NCI-H2107 (cell line): Measurements from ENCODE around the gene TRRAP.
"Not testable (repeated sequence)": the region's sequence is repeated elsewhere in the genome, so short reads cannot be mapped to it uniquely, and the experiment has no call there.

ENCODE experiments used
- DNase-seq: peaks from one replicate; lab custom pipeline; 2025; lab: John Stamatoyannopoulos, UW

TRRAP gene

DNA sequence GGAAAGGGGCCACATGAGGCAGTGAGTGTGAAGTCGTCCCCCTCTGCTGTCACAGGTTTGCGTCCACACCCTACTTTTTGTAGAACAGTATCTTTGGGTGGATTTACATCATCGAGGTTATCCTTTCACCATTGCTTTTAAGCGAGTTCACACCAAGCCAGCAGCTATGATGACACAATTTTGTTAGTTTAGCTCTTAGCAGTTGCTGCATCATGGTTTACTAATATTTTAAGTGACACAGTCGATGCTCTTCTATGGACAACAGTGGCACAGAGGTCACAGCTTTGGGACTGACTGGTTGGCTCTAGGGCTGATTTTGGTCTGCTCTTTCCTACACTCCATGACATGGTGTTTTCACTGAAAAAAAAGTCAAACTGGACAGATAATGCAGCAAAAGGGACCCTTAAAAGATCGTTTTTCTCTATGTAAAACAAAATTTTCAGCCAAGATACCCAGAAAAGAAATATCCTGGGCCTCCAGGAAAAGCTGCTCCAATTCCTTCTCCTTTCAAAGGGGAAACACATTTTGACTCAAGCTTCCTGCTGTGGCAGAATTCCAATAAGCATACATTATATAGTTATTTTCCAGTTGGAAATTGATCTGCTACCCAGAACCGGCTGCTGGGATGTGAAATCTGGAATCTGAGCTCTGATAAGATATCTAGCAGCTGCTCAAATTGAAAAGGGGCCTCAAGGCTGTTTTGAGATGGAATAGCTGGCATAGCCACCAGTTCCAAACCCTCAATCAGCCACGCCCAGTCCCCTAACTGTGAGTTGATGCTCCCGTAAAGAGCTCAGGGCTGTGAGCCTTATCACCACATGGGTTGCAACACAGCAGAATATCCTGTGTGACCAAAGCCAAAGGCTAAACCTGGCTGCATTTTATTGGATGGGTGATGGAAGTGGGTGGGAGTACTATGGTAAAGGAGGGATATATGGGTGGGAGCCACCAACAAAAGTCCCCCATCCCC, 151.4 kb downstream of the TRRAP start:
- no peak for DNase-seq

DNA sequence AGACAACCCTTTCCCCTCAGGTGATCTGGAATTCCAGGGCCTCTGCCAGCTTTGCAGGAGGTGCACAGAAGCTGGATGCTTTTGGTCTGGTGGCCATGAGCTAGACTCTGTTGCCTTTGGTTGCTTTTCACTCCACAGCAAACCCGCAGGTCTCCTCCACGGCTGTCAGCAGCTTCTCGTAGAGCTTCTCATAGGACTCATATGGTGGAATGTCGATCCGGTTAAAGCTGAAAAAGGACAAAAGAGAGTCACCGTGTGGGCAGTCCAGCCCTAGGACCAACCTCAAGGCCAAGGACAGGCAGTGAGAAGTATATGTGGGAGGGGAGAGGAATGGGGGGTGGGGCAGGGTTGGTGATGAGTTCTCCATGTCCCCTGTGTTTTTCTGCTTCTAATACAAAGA, 152.1 kb downstream of the TRRAP start:
- no peak for DNase-seq

DNA sequence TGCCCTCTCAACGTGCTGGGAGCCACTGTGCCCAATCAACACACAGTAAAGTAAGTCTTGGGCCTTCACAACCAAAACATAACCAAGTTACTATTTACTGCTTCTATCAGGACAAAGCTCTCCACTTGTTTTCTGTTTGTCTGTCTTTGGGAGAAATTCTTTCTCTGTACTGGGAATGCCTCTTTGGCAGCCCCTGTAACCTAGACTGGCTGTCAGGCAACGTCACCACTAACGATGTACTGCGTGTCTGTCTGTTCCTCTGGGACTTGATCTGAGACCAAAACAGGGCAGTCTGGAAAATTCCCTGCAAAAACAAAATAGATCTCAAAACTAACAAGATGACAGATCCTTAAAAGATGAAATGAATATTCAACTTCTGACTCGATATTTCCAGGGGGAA, 152.6 kb downstream of the TRRAP start:
- no peak for DNase-seq

DNA sequence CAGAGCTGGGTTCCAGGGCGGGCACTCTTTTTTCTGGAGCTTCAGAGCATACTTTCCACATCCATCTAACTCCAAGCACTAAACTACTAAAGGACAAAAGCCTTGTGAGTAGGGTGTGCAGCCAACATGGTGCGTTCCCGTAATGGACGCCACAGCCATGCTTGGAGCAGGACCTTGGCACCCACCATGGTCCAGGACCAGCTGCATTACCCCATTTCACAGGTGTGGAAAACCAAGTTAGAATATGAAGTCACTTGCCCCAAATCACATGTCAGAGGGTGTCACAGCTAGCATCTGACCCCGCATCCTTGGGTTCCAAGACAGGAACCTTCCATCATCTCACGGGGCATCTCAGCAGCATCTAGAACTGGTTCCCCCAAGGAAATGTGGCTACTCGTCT, 153.2 kb downstream of the TRRAP start:
- no peak for DNase-seq

DNA sequence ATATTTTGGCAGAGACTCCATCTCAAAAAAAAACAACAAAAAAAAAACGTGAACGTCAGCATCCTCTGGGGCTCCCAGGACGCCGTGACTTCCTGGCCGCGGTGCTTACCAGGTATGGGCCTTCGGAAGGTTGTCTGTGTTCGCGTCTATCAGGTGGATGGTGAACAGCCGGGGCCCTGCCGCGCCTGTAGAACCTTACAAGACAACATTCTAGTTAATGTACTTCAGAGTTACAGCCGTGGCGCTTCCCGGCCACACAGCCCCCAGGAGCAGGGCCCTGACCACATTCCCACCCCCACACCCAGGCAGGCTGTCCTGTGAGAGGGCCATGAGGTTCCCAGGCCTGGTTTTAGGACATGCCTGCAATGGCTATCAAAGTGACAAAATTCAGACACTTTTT, 154.6 kb downstream of the TRRAP start:
- DNase-seq = no peak

DNA sequence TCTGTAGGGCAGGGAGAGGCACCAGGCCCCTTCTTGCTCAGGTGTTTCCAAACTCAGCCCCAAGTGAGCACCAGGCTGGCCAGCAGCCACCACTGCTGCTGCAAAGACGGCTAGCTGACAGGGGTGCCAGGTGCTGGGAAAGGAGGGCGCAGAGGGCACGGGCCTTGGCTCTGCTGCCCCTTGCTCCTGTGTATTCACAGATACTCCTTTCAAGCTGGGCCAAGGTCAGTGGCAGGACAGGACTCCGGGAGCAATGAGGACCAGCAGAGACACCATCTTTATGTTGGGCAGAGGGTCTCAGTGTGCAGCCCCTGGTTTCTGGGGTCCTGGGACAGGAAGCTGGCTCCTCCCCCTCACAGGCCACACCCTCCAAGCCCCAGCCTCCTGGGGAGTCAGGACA, 155.4 kb downstream of the TRRAP start:
- no peak for DNase-seq

DNA sequence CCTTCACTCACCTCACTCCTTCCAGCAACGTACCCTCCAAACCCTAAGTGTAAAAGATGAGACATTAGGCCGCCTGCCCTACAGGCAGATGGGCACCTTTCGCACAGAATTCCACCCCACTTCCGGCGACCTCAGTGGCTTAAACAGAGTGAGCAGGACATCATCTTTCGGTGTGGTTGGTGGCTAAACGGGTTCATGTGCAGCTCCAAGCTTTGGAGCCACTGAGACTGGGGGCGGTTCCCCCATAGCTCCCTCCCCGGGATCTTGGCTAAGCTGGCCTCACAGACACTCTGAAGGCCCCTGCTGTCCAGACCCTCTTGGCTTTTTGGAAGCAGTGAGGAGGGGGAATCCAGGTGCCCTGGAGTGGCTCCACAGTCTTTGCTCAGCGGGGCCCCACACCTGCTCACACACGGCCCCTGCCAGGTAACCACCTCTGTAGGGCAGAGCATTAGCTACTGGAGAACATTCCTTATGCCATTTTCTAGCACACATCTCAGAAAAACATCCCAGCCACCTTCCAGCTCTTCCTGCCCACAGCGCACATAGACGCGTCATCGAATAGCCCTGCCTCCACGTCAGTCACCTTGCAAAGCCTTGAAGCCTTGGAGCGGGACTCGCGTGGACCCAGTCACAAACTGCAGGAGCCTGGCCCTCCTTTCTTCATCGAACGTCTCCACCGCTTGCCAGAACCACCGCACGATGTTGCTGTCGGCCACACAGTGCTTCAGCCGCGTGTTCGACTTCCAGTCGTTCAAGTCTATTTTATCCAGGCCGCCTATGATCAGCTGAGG, 156.8 kb downstream of the TRRAP start:
- DNase-seq = no peak

DNA sequence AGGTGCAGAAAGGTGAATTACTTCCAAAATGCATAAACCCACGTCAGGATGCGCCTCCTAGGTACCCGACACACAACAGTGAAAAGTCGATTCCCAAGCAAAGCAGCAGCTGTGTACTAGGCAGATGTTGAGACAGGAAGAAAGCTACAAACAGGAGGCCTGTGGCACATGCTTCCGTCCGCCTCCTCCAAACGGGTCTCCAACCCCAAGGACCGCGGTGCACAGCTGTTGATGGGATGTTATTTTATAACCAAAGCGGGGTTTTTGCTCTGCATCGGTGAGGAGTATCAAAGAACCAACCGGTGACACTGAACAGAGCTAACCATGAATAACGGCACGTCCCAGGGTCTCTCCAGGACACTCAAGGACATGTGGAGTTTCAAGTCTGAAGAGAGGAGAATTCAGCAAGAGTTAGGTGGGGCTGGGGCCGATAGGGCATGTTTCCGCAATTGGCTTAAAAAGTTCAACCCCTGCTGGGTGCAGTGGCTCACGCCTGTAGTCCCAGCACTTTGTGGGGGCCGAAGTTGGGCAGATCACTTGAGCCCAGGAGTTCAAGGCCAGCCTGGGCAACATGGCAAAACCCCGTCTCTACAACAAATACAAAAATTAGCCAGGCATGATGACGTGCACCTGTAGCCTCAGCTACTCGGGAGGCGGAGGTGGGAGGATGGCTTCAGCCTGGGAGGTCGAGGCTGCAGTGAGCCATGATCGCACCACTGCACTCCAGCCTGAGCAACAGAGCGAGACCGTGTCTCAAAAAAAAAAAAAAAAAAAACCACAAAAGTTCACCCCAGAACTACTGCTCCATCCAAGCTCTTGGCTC, 157.6 kb downstream of the TRRAP start:
- no peak for DNase-seq

DNA sequence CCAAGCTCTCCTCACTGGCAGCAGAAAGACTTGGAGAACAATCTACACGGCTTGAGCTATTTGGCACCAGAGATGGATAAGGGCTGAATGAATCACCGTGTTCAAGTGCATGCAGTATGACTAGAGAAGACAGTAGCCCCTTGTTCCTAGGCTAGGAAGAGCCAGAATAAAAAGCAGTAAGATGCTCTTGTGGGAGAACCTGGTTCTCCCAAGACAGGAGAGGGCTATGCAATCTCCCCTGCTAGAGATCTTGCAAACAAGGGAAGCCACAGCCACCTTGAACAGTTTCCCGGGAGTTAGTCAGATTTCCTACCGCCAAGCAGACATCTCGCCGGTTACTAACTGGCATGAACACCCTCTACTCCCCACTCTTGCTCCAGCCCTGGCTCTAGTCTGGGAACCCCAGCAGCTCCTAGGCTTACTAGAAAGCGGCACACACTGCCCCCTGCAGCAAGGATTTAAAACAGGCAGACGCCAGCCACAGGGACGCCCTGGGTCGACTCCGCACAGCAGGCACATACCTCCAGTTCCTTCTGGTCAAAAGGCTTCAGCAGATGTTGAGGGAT, 158.3 kb downstream of the TRRAP start:
- DNase-seq = no peak

DNA sequence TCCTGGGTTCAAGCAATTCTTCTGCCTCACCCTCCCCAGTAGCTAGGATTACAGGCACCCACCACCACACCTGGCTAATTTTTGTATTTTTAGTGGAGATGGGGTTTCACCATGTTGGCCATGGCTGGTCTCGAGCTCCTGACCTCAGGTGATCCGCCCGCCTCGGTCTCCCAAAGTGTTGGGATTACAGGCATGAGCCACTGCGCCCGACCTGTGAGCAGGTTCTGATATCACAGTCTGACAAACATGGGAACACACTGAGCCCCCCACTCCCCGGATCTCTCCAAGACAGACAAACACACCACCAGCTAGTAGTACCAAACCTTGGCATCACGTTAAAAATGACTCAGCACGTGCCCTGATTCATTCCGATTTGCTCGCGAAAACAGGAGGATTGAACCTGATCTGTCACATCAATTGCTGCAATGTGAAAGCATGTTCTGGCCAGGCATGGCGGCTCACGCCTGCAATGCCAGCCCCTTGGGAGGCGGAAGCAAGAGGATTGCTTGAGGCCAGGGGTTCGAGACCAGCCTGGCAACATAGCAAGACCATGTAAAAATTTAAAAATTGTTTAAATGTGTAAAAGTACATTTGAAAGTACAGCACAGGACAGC, 159.1 kb downstream of the TRRAP start:
- DNase-seq = no peak

DNA sequence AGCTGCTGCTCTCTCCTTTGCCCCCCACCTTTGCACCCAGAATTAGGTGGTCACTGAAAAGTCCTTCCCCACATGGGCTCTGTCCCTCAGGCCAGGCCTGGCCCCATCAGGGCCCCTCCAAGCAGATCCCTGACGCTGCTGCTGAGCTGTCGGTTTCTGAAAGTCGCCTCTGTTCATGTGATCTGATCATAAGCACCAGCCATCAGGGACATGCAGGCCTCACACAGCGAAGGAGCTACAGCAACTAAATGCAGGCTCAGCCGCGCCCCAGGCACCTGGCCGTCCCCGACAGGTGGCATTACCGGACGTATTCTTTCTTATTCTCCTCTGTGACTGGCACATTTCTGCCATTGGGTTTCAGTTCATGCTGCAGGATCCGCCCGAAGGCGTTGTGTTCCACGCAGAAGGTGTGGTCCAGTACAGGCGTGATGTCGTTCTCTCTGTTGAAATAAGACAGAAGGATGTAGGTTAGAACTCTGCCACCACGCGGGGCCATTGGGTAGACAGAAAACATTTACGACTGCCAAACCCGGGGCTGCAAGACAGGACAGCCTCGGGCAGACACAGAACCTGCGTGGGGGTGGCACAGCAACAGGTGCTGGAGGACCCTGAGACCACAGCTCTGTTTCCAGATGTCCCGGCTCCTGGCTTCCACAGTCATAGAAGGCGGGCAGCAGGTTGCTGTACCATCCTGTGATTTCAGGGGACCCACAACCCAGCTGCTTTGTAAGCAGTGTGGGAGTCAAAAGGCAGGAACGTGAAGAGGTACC, 159.9 kb downstream of the TRRAP start:
- DNase-seq = no peak

DNA sequence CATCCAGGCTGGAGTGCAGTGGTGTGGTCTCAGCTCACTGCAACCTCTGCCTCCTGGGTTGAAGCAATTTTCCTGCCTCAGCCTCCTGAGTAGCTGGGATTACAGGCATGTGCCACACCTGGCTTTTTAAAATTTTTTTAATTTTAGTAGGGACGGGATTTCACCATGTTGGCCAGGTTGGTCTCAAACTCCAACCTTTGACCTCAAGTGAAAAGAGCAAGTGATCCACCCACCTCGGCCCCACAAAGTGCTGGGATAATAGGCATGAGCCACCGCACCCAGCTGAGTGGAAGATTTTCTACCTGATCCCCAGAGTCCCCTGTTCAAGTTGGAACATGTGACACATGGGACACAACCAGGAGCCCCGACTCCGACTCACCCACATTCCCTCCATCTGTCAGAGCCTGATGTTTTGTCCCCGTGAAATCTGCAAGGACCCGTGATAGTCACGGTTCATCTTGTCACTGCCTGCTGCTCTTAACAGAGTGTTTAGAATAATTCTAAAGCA, 161.1 kb downstream of the TRRAP start:
- DNase-seq = no peak

DNA sequence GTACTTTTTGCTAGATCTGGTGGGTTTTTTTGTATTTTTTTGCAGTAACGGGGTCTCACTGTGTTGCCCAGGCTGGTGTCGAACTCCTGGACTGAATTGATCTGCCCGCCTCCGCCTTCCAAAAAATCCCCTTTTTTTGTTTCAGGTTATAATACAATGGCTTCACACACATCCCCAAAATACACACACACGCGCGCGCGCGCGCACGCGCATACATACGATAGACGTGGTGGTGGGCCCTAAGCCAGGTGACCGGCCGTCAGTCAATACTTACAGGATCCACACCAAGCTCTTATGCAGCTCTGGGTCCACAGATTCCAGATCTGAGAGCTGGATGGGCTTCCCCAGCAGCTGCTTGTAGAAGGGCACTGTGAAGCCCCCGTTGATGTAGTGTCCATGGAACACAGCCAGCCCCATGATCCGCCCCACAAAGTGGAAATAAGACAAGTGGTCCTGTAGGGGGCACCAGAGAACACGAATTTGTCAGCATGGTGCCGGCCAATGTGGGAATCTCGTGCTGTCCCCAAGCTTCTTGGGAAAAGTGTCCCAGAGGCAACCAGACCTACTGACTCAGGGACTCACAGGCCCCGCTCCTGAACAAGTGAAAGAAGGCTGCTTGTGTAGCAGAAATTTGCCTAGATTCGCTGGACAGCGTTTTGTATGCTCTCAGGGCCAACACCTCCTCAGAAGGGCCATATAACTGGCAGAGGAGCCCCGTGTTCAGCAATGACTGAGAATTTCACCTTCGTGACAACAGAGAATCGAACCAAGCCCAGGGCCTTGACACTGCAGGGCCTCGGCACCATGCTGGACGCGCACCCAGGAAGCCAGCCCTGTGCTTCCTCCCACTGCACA, 162.0 kb downstream of the TRRAP start:
- peak; percentile 82 for DNase-seq

DNA sequence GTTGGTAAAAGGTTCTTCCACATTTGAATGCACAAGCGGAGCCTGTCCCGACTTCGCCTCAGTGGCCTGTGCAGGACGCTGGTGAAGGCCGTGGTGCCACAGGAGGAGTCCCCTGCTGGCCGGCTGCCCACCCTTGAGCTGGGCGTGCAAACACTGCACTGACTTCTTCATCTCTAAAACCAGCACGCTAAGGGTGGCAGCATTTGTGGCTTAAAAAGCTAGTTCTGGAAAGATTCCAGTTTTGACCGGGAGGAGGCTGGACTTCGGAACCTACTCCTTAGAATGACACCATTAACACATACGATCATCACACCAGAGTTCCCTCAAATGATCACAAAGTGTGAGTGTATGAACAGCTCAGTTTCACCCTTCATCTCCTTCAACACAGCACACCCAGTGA, 163.2 kb downstream of the TRRAP start:
- DNase-seq = no peak

DNA sequence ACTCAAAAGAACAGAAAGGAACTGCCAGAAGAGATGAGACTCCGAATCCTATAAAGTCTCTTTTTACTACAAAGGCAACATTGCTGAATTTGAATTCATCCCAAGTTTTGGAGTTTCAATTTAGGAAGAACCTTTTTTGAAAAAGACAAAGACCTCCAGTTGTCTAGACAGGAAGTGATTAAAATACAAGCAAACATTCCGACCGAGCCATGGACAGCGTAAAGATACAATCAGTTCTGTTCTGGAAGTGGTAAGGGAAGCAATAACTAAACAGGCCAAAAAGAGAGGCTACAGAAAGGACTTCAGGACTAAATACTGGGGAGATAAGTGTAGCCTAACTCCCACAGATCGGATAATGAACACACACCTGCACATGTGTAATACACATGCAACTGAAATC, 164.6 kb downstream of the TRRAP start:
- DNase-seq = no peak

DNA sequence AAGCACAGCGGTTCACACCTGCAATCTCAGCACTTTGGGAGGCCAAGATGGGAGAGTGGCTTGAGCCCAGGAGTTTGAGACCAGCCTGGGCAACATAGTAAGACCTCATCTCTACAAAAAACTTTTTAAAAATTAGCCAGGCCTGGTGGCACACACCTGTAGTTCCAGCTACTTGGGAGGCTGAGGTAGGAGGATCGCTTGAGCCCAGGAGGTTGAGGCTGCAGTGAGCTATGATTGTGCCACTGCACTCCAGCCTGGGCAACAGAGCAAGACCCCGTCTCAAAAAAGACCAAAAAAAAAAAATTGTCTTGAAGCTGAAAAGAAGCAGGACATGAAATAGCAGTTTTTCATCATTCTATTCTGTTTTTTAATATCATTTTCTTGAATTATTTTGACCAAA, 166.5 kb downstream of the TRRAP start:
- not testable (repeated sequence) for DNase-seq

DNA sequence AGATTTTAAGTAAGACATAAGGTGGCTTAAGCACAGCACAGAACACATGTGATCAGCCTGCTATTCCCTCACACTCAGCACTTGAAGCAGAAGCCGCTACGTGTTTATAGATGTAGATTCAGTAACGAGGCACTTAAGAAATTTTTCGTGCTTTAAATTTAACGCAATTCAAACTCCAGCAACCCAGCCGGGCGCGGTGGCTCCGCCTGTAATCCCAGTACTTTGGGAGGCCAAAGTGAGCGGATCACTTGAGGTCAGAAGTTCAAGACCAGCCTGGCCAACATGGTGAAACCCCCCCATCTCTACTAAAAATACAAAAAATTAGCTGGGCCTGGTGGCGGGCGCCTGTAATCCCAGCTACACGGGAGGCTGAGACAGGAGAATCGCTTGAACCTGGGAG, 167.9 kb downstream of the TRRAP start:
- not testable (repeated sequence) for DNase-seq

DNA sequence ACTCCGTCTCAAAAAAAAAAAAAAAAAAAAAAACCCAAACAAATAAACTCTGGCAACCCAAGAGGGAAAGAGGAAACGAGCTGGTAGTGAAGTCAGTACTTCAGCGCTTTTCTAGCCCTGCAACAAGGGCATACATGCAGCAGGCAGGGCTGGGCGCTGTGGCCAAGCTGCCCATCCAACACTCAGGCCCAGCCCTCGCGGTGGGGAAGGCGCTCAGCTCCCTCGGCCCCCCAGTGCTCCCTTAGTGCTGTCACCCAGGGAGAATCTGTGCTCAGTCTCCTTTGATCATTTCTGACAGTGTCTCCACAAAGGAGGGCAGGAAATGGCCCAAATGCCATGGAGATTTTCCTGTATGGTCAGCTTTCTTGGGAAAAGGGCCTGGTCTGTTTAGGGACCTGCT, 168.4 kb downstream of the TRRAP start:
- DNase-seq = no peak

DNA sequence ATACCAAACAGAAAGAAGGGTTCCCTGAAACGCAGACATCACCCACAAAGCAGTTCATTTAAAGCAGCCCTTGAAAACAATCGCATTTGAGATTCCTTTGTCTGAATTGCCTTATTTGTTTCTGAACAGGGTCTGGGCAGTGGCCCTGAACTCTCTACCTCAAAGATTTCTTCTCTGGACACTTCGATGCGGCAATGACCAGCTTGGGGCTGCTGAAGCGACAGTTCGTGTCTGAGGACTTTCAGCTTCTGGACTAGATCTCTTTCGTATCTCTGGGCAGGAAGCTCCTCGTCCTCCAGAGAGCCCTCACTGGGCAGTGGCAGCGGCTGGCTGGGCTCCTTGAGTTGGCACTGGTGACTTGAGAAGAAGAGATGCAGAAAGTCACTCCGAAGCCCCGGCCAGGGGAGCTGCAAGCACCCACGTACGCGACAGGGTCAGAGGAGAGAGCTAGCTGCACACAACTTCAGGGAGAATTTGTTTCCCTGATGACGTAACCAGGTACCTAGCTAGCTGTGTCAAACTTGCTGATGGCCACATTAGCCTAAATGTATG, 169.3 kb downstream of the TRRAP start:
- no peak for DNase-seq
